Stomach (tissue), 4 donors: ENCODE data around the gene CHCHD3.

Experiments
- CTCF ChIP-seq, 7 experiments: fragments of 450-650 bp in 4 of 7; fragments of 200-600 bp in 3 of 7; sonication (generic) in 3 of 7; IDR thresholded peaks; one replicate each; pipeline ENCODE4 v1.5.1; 2016 to 2019; ENCODE audit warnings: antibody characterized with exemption in 7 of 7, control low read depth in 2 of 7, mild to moderate bottlenecking in 1 of 7
- EP300 ChIP-seq: sonication (generic); formaldehyde crosslinking; IDR thresholded peaks from one replicate; pipeline ENCODE4 v1.6.1; 2017; ENCODE audit warnings: antibody characterized with exemption
- POLR2A ChIP-seq, 4 donors: fragments of 450-650 bp; IDR thresholded peaks; one replicate each; pipeline ENCODE4 v1.6.1; 2016; ENCODE audit warnings: antibody characterized with exemption in 4 of 4, control low read depth in 2 of 4, mild to moderate bottlenecking in 1 of 4, moderate library complexity in 1 of 4
- POLR2AphosphoS5 ChIP-seq, 3 donors: sonication (generic); formaldehyde crosslinking; IDR thresholded peaks; one replicate each; pipeline ENCODE4 v1.6.1; 2016; ENCODE audit warnings: antibody characterized with exemption in 3 of 3

- TF ChIP-seq CTCF (IDR thresholded peaks at IDR 0.05) (no peak), EP300 (no peak), POLR2A (IDR thresholded peaks at IDR 0.05) (no peak), POLR2AphosphoS5 (IDR thresholded peaks at IDR 0.05) (no peak)
These were observed 37.2 kb upstream of the CHCHD3 start for GRCh38 chr7:133119067-133119466.
